Measurements from ENCODE around the gene CDK5RAP3. TPM values are rescaled to one million over a fixed set of nuclear protein-coding genes. Genes with fewer than 3 reads are reported as not detected.

The CDK5RAP3 gene
- total RNA-seq, 1 donor from 2014 or later: 344 TPM

GRCh38 chr17:47980541-47980940, 9.6 kb downstream of the CDK5RAP3 start:
- no peak for DNase-seq (ENCODE audit: low spot score, unreplicated experiment)
- H3K27ac Mint-ChIP-seq: no peak overlapping the region
- peaks cover 29% of the 10 kb centered on the region for H3K36me3 Mint-ChIP-seq (ENCODE audit: insufficient read depth)
- peaks cover 39% of the 10 kb centered on the region for H3K4me1 Mint-ChIP-seq (ENCODE audit: low read depth)
- H3K27me3 Mint-ChIP-seq: peaks cover 5% of the 10 kb centered on the region
- TF ChIP-seq CTCF (IDR thresholded peaks at IDR 0.05; ENCODE audit: unreplicated experiment): no peak
- H3K9me3 Mint-ChIP-seq (ENCODE audit: low read depth): no peaks in the 10 kb centered on the region
- no peak overlapping the region for H3K4me3 Mint-ChIP-seq (ENCODE audit: low read depth)

- no peak for TF ChIP-seq CTCF (IDR thresholded peaks at IDR 0.05; ENCODE audit: unreplicated experiment)
- Mint-ChIP-seq H3K4me1 (ENCODE audit: low read depth) (peaks cover 44% of the 10 kb centered on the region), H3K36me3 (ENCODE audit: insufficient read depth) (peaks cover 26% of the 10 kb centered on the region), H3K4me3 (ENCODE audit: low read depth) (no peak overlapping the region), H3K9me3 (ENCODE audit: low read depth) (no peaks in the 10 kb centered on the region), H3K27ac (peak overlapping the region; percentile 79), H3K27me3 (peaks cover 5% of the 10 kb centered on the region)
- DNase-seq (ENCODE audit: low spot score, unreplicated experiment): no peak
Observed at GRCh38 chr17:47981462-47981861, 10.5 kb downstream of the CDK5RAP3 start.

GRCh38 chr17:47982091-47982617, 11.2 kb downstream of the CDK5RAP3 start:
- DNase-seq (ENCODE audit: low spot score, unreplicated experiment): no peak
- Mint-ChIP-seq H3K4me1 (ENCODE audit: low read depth) (peaks cover 51% of the 10 kb centered on the region), H3K27me3 (peaks cover 5% of the 10 kb centered on the region), H3K4me3 (ENCODE audit: low read depth) (no peak overlapping the region), H3K9me3 (ENCODE audit: low read depth) (no peaks in the 10 kb centered on the region), H3K27ac (peak overlapping the region; percentile 79), H3K36me3 (ENCODE audit: insufficient read depth) (peaks cover 27% of the 10 kb centered on the region)
- TF ChIP-seq CTCF (IDR thresholded peaks at IDR 0.05; ENCODE audit: unreplicated experiment): no peak

- H3K9me3 Mint-ChIP-seq (ENCODE audit: low read depth): no peaks in the 10 kb centered on the region
- H3K27me3 Mint-ChIP-seq: peaks cover 5% of the 10 kb centered on the region
- no peak for DNase-seq (ENCODE audit: low spot score, unreplicated experiment)
- no peak for TF ChIP-seq CTCF (IDR thresholded peaks at IDR 0.05; ENCODE audit: unreplicated experiment)
- peaks cover 57% of the 10 kb centered on the region for H3K4me1 Mint-ChIP-seq (ENCODE audit: low read depth)
- H3K4me3 Mint-ChIP-seq (ENCODE audit: low read depth): peak overlapping the region; percentile 34
- peak overlapping the region; percentile 79 for H3K27ac Mint-ChIP-seq
- H3K36me3 Mint-ChIP-seq (ENCODE audit: insufficient read depth): peaks cover 22% of the 10 kb centered on the region
Observed at GRCh38 chr17:47982645-47983390, 11.9 kb downstream of the CDK5RAP3 start.

- Mint-ChIP-seq H3K4me3 (ENCODE audit: low read depth) (no peak overlapping the region), H3K27ac (peak overlapping the region; percentile 77), H3K9me3 (ENCODE audit: low read depth) (no peaks in the 10 kb centered on the region), H3K27me3 (peaks cover 5% of the 10 kb centered on the region), H3K36me3 (ENCODE audit: insufficient read depth) (peaks cover 18% of the 10 kb centered on the region), H3K4me1 (ENCODE audit: low read depth) (peaks cover 63% of the 10 kb centered on the region)
- TF ChIP-seq CTCF (IDR thresholded peaks at IDR 0.05; ENCODE audit: unreplicated experiment): no peak
- no peak for DNase-seq (ENCODE audit: low spot score, unreplicated experiment)
Observed at GRCh38 chr17:47983492-47984223, 12.7 kb downstream of the CDK5RAP3 start.
